Esophagus squamous epithelium (tissue), 4 donors: Measurements from ENCODE around the gene ARMH3.

ENCODE experiments used
- POLR2A ChIP-seq, 4 donors: fragments of 450-650 bp; IDR thresholded peaks; one replicate each; pipeline ENCODE4 v1.6.1; 2017; ENCODE audit warnings: antibody characterized with exemption in 4 of 4, mild to moderate bottlenecking in 4 of 4, moderate library complexity in 3 of 4
- TF ChIP-seq, protein P1 (sequence below), 6 experiments: fragments of 450-650 bp in 4 of 6; fragments of 200-600 bp in 2 of 6; sonication (generic) in 2 of 6; IDR thresholded peaks; one replicate each; pipeline ENCODE4 v1.5.1; 2016 to 2019; ENCODE audit warnings: antibody characterized with exemption in 6 of 6, mild to moderate bottlenecking in 4 of 6, moderate library complexity in 4 of 6

DNA sequence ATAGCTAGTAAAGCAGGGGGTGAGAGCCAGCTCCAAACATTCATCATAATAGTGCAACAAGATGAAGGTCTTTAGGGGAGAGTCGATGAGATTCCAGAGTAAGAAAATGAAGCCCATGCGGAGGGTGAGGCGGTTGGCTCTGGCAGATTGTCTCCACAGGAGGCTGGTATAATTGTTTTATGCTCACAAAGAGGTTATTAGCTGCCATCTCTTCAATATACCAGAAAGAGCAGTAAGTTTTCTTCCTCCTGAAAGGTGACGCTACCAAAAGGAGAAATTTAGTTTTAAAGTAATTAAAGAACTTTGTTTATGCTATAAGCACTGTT lies 153.2 kb downstream of the ARMH3 start:
- TF ChIP-seq, protein P1, sequence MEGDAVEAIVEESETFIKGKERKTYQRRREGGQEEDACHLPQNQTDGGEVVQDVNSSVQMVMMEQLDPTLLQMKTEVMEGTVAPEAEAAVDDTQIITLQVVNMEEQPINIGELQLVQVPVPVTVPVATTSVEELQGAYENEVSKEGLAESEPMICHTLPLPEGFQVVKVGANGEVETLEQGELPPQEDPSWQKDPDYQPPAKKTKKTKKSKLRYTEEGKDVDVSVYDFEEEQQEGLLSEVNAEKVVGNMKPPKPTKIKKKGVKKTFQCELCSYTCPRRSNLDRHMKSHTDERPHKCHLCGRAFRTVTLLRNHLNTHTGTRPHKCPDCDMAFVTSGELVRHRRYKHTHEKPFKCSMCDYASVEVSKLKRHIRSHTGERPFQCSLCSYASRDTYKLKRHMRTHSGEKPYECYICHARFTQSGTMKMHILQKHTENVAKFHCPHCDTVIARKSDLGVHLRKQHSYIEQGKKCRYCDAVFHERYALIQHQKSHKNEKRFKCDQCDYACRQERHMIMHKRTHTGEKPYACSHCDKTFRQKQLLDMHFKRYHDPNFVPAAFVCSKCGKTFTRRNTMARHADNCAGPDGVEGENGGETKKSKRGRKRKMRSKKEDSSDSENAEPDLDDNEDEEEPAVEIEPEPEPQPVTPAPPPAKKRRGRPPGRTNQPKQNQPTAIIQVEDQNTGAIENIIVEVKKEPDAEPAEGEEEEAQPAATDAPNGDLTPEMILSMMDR (IDR thresholded peaks at IDR 0.05), result no peak
- no peak for TF ChIP-seq POLR2A (IDR thresholded peaks at IDR 0.05)
